T follicular helper cell (primary cell): ENCODE measurements around the gene TGFBR2.
A peak's percentile ranks its signal among the peaks of the same experiment; 100 is the strongest.

Source experiments
- DNase-seq: peaks from one replicate; pipeline ENCODE4 v3.0.0-alpha.2; 2020; ENCODE audit warnings: low read depth

The TGFBR2 gene

GRCh38 chr3:30693470-30694120 lies 87.2 kb downstream of the TGFBR2 start:
- DNase-seq, result peak; percentile 28

- DNase-seq, result no peak
Measured at GRCh38 chr3:30694148-30694547, 87.7 kb downstream of the TGFBR2 start.

GRCh38 chr3:30694668-30695067 lies 88.3 kb downstream of the TGFBR2 start:
- no peak for DNase-seq

- no peak for DNase-seq
Measured at GRCh38 chr3:30695302-30696061, 89.1 kb downstream of the TGFBR2 start.

GRCh38 chr3:30696403-30696819 lies 90.0 kb downstream of the TGFBR2 start:
- DNase-seq, result no peak

GRCh38 chr3:30696896-30697295 lies 90.5 kb downstream of the TGFBR2 start:
- DNase-seq, result no peak

- no peak for DNase-seq
Measured at GRCh38 chr3:30698549-30698948, 92.1 kb downstream of the TGFBR2 start.

- no peak for DNase-seq
Measured at GRCh38 chr3:30699927-30700326, 93.5 kb downstream of the TGFBR2 start.

- no peak for DNase-seq
Measured at GRCh38 chr3:30700702-30701321, 94.4 kb downstream of the TGFBR2 start.

GRCh38 chr3:30702038-30702827 lies 95.8 kb downstream of the TGFBR2 start:
- no peak for DNase-seq

GRCh38 chr3:30702828-30703397 lies 96.5 kb downstream of the TGFBR2 start:
- DNase-seq, result no peak

GRCh38 chr3:30704931-30705890 lies 98.8 kb downstream of the TGFBR2 start:
- DNase-seq, result no peak

GRCh38 chr3:30707825-30708224 lies 101.4 kb downstream of the TGFBR2 start:
- DNase-seq, result no peak

GRCh38 chr3:30708472-30708871 lies 102.1 kb downstream of the TGFBR2 start:
- DNase-seq, result no peak

GRCh38 chr3:30710017-30710416 lies 103.6 kb downstream of the TGFBR2 start:
- DNase-seq, result no peak

GRCh38 chr3:30711151-30711550 lies 104.8 kb downstream of the TGFBR2 start:
- DNase-seq, result no peak

- no peak for DNase-seq
Measured at GRCh38 chr3:30711867-30712266, 105.5 kb downstream of the TGFBR2 start.

GRCh38 chr3:30712991-30713390 lies 106.6 kb downstream of the TGFBR2 start:
- no peak for DNase-seq

- no peak for DNase-seq
Measured at GRCh38 chr3:30713885-30714503, 107.6 kb downstream of the TGFBR2 start.

GRCh38 chr3:30719536-30719935 lies 113.1 kb downstream of the TGFBR2 start:
- DNase-seq, result no peak
